Fibroblast of pulmonary artery (primary cell): ENCODE measurements around the gene EFCAB12.

ENCODE experiments used
- DNase-seq: peaks from one replicate; pipeline ENCODE4 v3.0.0-alpha.2; 2010; ENCODE audit warnings: low read depth
- H3K4me3 ChIP-seq: replicated peaks from 2 replicates; pipeline ENCODE4 v1.5.1; 2011; ENCODE audit warnings: low read depth, mild to moderate bottlenecking, control low read depth, low read length, moderate library complexity
- TF ChIP-seq, protein P1 (sequence below): IDR thresholded peaks from 2 replicates; pipeline ENCODE4 v1.5.1; 2011; ENCODE audit warnings: mild to moderate bottlenecking, control low read depth, low read length, inconsistent platforms; ENCODE audit errors: missing control alignments

Gene EFCAB12

DNA sequence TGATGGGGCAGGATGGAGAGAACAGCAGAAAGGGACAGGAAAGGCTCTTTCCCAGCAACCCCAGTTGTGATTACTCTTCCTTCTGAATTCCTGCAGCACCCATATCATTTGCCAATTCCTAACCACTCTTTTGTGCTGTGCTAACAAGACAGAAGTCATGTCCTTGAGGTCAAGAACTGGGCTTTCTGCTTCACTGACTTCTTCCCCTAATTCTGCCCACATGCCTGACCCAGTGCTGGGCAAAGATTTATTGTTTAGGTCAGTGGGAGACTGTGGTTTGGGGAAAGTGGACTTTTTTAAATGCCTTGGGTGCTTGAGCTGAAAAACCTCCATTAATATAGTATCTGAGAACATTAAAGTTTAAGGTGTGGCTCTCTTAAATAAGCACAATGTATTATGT is 4.2 kb upstream of the EFCAB12 start:
- TF ChIP-seq, protein P1, sequence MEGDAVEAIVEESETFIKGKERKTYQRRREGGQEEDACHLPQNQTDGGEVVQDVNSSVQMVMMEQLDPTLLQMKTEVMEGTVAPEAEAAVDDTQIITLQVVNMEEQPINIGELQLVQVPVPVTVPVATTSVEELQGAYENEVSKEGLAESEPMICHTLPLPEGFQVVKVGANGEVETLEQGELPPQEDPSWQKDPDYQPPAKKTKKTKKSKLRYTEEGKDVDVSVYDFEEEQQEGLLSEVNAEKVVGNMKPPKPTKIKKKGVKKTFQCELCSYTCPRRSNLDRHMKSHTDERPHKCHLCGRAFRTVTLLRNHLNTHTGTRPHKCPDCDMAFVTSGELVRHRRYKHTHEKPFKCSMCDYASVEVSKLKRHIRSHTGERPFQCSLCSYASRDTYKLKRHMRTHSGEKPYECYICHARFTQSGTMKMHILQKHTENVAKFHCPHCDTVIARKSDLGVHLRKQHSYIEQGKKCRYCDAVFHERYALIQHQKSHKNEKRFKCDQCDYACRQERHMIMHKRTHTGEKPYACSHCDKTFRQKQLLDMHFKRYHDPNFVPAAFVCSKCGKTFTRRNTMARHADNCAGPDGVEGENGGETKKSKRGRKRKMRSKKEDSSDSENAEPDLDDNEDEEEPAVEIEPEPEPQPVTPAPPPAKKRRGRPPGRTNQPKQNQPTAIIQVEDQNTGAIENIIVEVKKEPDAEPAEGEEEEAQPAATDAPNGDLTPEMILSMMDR = no peak
- no peak for DNase-seq
- no peak overlapping the region for H3K4me3 ChIP-seq

DNA sequence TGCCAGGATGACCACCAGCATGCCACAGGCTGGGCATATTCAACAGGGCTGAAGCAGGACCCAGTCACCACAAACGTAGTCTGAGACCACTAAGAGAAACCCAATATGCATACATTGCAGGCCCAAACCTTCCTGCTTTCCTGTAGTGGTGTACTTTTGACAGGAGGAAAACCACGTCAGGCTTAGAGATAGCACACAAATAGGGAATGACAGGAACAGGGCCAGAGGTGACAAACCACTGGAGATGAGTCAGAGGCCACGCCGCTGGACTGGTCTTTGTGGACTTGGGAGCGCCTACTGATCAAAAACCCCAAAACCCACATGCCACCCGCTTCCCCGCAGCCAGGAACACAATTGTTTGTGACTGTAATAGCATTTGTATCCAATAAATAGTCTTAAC is 3.6 kb upstream of the EFCAB12 start:
- DNase-seq = no peak
- no peak overlapping the region for H3K4me3 ChIP-seq

DNA sequence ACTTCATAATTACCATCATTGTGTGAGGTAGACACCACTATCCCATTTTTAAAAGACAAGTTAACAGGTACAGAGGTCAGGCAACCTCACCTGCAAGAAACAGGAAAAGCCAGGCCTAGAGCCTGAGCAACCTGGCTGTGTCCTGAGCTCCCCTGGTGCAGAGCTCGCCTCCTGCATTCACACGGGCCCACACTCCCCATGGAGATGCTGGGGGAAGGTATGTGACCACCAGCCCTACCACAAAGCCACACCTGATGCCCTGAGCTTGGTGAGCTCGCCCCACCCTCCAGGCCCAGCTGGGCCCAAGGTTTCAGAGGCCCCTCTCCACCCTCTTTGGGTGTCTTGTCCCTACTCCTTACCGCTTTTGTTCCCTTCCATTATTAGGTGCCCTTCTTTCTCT is 1.2 kb upstream of the EFCAB12 start:
- no peak overlapping the region for H3K4me3 ChIP-seq
- TF ChIP-seq, protein P1 = no peak
- no peak for DNase-seq

More for the DNA sequence above, 3.6 kb upstream of the EFCAB12 start:
- TF ChIP-seq, protein P1 = no peak

DNA sequence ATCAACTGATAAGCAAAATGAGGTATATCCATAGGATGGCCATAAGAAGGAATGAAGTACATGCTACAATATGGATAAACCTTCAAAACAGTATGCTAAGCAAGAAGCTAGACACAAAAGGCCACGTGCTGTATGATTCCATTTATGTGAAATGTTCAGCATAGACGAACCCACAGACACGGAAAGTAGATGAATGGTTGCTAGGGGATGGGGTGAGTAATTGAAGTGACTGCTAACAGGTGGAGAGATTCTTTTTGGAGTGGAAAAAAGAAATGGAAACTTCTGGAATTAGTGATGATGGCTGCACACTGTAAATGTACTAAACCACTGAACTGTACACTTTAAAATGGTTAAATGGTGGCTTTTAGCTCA is 630 bp upstream of the EFCAB12 start:
- TF ChIP-seq, protein P1 = no peak
- no peak for DNase-seq
- no peak overlapping the region for H3K4me3 ChIP-seq

DNA sequence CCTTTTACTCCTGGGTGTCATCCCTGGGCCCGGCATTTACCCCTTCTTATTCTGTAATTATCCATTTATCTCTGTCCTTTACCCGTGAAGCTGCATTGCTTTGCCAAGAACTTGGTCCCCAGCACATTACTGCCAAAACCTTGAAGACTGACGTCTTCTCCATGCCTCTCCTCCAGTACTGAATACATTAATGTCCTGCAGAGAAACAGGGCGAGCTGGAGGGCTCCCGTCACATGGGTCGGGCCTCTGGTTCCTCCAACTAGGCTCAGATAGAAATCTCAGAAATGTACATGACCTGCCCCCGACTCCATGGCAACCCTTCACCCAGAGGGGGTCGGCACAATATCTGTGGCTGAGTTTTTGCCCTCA is 445 bp downstream of the EFCAB12 start:
- TF ChIP-seq, protein P1 = no peak
- H3K4me3 ChIP-seq = peak overlapping the region; percentile 60
- DNase-seq = no peak

DNA sequence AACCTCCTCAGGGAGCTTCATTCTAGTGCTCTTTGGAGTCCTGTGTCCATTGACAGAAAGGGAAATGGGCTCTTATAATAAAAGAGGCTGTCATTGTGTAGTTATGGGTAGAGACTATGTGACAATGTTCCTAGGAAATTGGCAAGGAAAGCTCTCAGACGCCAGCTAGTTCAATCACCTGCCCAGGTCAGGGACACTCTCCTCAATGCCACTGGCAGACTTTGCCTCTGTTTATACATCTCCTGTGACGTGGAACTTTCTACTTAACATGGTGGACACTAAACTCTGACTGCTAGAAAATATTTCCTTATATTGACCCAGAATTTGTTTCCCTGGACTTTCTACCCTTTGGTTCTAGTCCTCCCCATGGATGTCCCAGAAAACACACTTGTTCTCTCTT is 2.8 kb downstream of the EFCAB12 start:
- TF ChIP-seq, protein P1 = no peak
- DNase-seq = no peak
- no peak overlapping the region for H3K4me3 ChIP-seq

DNA sequence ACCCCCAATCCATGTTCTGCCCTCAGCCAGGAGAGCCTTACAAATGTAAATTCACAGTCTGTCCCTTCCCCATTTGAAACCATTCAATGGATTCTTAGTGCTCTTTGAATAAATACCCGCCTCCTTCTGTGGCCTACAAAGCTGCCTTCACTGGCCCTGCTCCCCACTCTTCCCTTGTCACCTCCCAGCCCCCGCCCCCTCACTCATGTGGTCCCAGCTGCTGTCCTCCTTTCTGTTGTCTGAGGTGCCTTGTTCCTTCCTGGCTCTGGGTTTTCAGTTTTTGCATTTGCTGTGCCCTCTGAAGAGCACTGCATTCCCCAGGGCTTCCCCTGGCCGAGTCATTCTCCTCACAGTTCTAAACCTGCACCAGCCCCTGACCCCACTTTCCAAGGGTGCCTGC is 3.2 kb downstream of the EFCAB12 start:
- TF ChIP-seq, protein P1 = no peak
- no peak overlapping the region for H3K4me3 ChIP-seq
- no peak for DNase-seq
